NCI-H1436 (cell line): Measurements from ENCODE around the gene RARRES2.

Experiments
- DNase-seq: peaks from one replicate; lab custom pipeline; 2025; lab: John Stamatoyannopoulos, UW

The RARRES2 gene

DNA sequence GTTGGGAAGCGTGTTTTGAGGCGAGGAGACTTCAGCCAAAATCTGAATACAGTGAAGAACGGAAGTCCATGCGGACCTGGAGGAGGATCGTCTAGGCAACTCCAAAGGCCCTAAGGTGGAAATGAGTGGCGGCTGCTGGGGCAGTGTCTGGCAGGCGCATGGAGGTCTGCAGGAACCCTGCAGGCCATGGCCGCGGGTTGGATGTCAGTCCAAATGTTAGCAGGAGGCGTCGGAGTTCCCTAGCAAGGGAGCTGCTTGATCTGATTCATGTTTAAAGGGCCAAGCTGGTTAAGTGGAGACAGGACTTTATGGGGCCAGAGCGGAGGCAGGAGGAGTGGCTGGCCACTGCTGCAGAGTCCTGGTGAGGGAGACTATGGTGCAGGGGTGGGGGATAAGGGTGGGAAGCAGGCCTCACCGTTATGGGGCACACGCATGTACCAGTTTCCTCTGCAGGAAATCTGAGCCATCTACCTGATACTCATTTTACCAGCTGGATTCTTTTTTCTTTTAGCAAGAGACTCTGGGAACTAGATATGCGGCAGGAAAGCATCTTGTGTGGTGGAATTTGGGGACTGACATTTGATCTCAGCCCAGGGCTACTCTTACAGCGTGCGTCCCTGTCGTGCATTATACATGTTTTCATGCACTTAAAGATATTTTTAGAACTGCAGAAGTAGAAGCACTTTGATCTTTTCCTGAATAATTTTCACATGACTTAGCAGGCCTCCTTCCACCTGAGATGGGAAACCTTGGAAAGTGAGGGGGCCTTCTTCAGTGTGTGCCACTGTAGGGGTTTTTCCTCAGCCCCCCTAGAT lies 20.6 kb upstream of the RARRES2 start:
- DNase-seq, result no peak

DNA sequence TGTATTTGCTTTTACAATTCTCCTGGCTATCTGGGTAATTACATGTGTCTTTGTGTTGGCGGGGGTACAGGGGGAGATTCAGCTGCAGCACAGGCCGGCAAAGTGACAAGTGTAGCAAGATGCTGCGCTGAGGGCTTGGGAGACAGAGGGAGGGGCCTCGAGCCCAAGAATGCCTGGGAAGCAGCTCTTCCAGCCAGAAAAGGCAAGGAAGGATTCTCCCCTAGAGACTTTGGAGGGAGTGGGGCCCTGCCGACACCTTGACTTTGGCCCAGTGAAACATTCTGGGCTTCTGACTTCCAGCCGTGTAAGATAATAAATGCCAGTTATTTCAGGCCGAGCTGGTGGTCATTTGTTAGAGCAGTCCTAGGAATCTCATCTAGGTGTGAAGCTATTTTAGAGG lies 20.0 kb upstream of the RARRES2 start:
- DNase-seq, result no peak

DNA sequence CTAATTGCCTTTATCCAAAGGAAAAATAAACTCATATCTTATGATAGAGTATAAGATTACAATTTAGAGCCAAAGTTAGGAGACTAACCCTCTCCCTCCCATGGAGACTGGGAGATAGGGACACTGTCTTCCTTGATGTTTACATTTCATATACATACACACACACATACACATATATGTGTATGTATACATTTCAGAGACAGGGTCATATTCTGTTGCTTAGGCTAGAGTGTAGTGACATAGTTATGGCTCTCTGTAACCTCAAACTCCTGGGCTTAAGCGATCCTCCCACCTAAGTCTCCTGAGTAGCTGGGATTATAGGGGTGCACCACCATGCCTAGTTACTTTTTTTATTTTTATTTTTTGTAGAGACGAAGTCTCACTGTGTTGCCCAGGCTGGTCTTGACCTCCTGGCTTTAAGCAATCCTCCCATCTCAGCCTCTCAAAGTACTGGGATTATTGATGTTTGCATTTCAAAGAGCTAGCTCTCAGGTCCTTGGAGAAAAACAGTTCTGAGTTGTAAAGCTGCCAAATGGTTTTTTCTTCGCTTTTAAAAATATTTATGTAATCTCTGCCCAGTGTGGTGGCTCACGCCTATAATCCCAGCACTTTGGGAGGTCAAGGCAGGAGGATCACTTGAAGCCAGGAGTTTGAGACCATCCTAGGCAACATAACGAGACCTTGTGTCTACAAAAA lies 19.1 kb upstream of the RARRES2 start:
- DNase-seq, result no peak

DNA sequence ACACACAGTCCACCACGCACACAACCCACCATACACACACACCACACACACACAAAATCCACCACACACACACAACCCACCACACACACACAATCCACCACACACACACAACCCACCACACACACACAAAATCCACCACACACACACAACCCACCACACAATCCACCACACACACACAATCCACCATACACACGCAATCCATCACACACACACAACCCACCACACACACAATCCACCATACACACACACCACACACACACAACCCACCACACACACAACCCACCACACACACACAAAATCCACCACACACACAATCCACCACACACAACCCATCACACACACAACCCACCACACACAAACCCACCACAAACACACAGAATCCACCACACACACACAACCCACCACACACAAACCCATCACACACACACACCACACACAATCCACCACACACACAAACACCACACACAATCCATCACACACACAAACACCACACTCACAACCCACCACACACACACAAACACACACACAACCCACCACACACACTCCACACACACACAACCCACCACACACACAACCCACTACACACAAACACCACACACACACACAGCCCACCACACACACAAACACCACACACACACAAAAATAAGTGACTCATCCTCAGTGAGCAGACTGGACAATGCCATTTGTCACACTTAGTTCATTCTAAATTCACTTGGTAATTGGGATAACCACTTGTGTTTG lies 18.4 kb upstream of the RARRES2 start:
- no peak for DNase-seq

DNA sequence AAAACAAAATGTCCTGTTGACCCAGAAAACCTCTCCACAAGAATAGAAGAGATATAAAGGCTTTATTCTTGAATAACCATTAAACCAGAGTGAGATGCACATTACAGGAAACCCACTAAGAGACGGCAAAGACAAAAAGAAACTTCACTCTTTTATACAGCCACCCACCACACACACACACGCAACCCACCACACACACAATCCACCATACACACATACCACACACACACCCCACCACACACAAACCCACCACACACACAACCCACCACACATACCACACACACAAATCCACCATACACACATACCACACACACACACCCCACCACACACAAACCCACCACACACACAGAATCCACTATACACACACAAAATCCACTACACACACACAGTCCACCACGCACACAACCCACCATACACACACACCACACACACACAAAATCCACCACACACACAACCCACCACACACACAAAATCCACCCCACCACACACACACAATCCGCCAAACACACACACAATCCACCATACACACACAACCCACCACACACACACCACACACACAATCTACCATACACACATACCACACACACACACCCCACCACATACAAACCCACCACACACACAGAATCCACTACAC lies 17.7 kb upstream of the RARRES2 start:
- DNase-seq, result no peak

DNA sequence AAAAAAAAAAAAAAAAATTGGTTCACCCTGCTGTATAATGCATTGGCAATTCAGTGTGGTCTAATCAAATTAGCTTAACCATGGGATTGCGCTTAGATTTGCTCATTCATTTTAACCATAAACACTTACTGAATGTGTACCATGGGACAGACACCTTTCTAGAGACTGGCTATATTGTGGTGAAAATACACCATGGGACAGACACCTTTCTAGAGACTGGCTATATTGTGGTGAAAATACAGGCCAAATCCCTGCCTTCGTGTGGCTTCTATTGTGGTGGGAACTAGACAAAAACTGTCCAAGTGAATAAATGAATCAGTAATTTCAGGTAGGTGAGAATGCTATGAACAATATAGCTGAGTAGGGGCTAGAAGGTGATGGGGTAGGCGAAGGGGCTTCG lies 17.0 kb upstream of the RARRES2 start:
- no peak for DNase-seq

DNA sequence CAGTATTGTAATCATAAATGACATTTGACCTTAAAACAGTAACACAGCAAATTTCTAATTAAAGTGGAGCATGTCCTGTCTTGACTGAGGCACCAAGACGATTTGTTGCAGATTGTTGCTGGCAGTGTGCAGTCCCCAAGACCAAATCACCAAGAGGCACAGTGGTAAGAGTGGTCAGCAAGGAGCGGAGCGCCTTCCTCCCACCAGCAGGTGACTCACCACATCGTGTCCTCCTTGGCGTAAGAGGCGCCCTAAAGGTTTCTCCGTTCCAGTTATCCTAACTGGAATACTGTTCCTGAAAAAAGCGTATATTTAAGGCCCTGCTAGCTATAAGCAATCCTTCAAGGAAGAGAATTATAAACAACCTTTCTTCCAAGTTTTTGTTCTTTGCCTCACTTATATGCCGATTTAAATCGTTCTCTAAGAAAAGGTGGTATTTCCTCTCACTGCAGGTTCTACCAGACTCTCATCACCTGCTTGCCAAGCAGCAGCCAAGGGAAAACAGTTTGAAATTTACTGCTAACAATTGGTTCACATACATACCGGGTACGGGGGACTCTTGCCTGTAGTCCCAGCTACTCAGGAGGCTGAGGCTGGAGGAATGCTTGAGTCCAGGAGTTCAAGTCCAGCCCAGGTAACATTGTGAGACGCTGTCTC lies 16.5 kb upstream of the RARRES2 start:
- no peak for DNase-seq

DNA sequence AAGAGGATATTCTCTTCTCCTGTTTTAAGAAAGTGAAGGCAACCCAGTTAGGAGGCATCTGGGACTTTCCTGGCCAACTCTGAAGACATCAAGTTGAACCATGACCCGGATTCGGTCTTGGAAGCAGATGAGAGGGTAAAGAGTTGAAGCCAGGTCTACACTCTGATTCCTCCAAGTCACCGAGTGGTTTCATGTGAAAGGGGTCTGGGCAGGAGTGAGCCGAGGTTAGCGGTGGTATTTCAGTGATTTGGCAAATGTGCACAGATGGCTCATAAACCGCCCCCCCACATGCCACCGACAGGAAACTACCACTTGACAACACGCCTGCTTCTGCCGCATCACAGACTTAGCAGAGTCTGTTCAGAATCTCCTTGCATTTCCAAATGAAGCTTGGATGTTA lies 15.8 kb upstream of the RARRES2 start:
- no peak for DNase-seq

DNA sequence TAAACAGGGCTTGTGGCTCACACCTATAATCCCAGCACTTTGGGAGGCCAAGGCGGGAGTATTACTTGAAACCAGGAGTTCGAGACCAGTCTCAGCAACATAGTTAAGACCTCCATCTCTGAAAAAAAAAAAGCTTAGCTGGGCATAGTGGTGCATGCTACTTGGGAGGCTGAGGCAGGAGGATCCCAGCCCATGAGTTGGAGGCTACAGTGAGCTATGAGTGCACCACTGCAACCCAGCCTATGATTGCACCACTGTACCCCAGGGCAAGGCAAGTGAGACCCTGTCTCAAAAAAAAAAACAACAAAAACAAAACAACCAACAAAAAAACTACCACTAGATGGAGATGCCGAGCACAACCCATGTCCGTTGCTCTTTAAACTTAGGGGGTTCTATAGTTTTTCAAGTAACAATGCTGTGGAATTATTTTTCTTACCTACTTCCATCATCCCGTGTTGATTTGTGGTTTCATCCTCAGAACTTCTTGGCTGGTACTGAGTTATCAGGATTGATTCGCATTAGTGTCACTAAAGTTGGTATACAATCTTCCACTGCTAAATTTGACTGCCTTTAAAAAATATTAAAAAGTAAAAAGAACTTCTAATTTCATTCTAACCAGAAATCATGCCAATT lies 15.0 kb upstream of the RARRES2 start:
- DNase-seq, result peak; percentile 3

DNA sequence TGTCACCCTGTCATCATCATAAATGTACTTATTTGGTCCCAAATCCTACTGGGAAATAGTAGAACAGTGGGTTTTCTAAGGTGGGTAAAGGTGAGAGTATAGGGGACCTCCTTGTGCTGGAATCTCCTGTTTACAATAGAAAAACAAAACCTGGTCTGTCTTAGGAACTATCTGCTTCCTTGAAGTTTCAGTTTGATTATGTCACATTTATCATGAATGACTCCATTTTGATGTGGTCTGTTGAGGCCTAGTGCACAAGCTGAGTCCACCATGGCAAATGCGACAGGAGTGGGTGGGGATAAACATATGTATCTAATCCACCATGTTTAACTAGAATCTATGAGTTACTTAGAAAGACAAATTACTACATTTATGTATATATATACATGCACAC lies 14.2 kb upstream of the RARRES2 start:
- DNase-seq, result no peak

DNA sequence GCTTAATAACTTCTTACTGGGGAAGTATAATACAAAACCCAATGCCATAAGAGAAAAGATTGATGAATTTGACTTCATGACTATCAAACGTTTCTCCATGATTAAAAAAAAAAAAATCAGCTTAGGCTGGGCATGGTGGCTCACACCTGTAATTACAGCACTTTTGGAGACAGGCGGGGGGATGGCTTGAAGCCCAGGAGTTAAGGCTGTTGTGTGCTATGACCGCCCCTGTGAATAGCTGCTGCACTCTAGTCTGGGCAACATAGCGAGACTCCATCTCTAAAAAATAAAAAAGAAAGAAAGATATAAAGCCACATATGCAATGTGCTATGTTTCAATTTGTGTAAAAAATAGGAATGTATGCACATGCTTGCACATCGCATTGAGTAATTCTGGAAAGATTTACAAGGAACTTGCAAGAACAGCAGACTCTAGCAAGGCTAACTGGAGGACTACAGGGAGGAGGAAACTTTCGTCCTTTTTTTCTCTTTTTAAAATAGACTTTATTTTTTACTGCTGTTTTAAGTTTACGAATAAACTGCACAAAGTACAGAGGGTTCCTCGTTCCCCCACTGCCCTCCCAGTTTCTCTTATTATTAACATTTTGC lies 10.3 kb upstream of the RARRES2 start:
- no peak for DNase-seq

DNA sequence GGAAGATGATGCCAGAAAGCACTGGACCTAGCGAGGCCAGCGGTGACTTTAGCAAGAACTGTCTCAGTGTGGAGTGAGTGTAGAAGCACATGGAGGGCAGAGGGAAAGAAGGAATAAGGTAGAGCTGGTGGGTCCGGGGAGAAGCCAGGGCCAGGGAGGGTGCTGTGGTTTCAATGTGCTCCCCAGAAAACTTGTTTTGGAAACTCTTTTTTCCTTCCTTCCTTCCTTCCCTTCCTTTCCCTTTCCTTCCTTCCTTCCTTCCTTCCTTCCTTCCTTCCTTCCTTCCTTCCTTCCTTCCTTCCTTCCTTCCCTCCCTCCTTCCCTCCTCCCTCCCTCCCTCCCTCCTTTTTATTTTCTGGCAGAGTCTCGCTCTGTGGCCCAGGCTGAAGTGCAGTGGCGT lies 5.5 kb upstream of the RARRES2 start:
- DNase-seq, result no peak

DNA sequence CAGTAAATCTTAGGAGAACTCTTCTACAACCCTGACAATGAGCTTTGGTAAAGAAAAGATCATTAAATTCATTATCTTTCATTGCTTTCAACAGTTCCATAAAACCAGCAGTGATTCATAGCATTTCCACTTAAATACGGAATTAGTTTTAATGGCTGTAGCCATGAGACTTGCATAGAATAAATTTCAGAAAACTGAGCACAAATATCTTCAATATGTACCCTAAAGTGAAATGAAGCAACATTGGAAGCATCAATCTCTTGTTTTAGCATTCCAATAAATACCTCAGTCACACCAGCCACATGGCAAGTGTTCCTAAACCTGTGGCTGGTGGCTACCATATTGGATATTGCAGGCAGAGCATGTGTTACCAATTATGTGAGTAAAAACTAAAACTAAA lies 3.6 kb upstream of the RARRES2 start:
- no peak for DNase-seq

DNA sequence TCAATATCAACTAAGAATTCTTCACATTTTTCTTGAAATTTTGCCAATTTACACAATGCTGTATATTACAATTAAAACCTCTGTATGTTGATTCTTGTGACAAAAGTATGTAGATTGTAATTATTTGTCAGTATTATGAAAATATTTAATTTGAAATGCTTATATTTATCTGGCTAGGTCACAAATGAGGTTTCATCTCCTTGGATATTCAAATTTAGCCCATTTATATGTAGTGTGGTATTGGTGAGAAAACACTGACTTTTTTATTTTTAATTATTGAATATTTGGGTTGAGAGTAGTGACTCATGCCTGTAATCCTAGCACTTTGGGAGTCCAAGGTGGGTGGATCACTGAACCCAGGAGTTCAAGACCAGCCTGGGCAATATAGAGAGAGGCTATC lies 2.9 kb upstream of the RARRES2 start:
- no peak for DNase-seq

DNA sequence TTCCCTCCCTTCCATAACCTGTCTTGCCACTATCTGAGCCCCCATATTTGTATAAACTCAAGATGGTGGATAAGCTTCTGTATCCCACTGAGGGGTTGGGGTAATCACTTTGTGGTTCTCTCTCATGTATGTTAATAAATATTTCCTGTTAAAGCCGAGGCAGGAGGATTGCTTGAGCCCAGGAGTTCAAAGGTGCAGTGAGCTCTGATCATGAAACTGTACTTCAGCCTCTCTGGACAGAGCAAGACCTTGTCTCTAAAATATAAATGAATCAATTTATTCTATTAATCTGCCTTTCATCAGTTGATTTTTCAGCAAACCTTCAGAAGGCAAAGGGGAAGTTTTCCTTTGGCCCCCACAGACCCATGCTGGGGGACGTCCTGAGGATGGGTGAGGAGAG lies 1.8 kb upstream of the RARRES2 start:
- no peak for DNase-seq

DNA sequence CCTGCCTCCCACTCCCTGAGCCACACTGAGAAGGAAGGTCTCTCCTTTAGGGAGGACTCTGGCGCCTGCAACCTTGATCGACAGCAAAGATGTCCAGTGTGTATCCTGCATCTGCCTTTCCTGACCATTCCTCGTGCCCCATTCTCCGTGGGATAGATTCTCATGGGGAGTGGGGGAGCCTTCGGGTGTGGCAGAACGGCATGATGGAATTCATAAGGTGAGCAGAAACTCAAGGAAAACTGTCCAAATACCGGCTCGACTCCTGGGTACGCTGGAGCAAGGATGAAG lies 636 bp upstream of the RARRES2 start:
- no peak for DNase-seq

DNA sequence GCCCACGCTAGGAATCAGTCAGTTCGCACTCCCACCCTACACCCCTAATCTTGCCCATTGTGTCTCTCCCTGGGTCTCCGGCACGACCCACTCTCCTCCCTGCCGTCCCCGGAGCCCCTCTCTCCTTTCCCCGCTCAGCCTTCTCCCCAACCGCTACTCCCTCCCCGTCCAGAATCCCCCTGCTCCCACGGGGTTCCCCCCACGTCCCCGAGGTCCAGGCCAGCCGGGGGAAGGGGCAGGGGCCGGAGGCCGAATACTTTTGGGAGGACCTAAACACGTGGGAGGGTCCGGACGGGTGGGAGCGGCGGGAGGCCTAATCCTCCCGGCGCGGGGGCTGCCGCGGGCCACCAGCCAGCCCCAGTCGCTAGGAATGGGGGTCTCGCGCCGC lies 560 bp downstream of the RARRES2 start:
- DNase-seq, result no peak

DNA sequence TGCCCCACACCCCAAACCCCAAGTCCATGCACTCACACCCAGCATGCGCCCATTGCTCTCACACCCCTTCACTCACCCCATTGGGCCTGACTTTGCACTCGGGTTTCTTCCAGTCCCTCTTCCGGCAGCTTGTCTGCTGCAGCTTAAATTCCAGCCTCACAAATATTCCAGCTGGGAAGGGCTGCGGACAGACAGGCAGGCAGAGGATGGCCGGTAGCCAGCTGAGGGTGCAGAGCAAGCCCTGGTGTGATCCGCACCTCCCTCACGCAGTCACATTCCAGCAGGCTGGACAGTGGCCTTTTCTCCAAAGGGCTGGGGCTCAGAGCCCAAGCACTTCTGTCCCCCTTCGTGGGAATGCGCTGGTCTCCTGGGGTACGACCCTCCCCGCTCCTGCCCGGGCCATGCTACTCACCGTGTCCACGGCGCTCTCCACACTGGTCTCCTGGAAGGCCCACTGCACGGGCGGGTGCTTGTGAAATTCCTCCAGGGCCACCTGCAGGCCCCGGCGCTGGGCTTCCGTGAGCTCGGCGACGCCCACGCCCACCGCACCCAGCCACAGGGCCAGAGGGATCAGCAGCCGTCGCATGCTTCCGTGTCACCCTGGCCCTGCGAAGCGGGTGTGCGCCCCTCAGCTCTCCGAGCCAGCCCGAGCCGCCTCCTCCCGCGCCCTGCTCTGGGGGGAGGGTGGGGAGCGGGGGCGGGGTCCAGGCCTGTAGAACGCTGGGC lies 1.2 kb downstream of the RARRES2 start:
- DNase-seq, result no peak

DNA sequence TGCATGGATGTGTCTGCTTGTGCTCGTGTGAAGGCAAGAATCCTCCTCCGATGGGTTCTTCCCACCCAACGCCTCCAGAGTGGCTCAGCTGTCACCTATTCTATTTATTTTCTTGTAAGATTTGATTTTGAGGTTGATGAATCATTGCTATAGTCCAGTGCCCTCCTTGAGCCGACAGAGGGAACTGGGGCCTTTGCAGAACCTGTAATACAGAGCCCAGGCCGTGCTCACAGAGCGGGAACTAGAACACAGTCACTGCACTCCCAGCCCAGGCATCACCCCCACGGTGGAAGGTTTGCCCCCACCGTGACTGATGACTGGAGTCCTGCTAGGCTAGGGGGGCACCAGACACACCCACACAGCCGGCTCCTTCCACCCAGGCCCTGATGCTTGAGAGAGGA lies 2.0 kb downstream of the RARRES2 start:
- DNase-seq, result no peak

DNA sequence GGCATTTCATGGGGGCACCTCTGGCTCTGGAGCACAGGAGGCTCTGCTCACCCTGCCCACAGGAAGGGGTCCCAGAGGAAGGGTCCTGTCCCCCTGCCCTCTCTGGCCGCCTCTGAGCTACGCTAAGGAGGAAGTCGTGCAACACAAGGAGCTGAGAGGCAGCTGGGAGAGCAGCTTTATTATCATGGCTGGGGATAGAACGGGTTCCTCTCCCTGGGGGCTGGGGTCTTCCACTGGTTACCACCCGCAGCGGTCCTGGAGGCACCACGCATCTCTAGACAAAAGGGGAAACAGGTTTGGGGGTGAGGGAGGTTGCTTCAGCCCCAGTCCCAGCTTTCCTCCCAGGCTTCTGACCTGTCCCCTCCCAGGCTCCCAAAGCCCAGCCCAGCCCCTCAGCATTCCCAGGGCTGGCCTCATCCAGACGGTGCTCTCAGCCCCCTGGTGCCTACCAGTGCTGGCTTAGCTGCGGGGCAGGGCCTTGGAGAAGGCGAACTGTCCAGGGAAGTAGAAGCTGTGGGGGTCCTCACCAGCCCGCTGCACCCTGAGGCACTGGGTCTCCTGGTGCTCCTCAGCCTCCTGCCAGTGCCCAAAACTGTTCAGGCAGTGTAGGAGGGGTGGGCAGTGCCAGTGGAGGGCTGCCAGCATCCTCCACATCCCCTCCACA lies 3.1 kb downstream of the RARRES2 start:
- DNase-seq, result no peak
